ENCODE measurements around the gene PLXNA2. TPM values are rescaled to one million over a fixed set of nuclear protein-coding genes. Genes with fewer than 3 reads are reported as not detected.

Gene PLXNA2
- total and polyA plus RNA-seq, 2 of the 13 experiments (the other 11 are each of a cell fraction or from before 2014, with no cell fraction given), result 1.1 to 2.1 TPM

- no peak for TF ChIP-seq ZIK1 (CRISPR knock-in tag; IDR thresholded peaks at IDR 0.05; ENCODE audit: borderline replicate concordance, low read depth)
- no peak for TF ChIP-seq NFIB (CRISPR knock-in tag; IDR thresholded peaks at IDR 0.05; ENCODE audit: borderline replicate concordance)
- no peak for TF ChIP-seq ZNF710 (CRISPR knock-in tag; IDR thresholded peaks at IDR 0.05; ENCODE audit: borderline replicate concordance)
- no peak for TF ChIP-seq ZNF644 (CRISPR knock-in tag; IDR thresholded peaks at IDR 0.05; ENCODE audit: low read depth)
- no peak for TF ChIP-seq THRA (CRISPR knock-in tag; IDR thresholded peaks at IDR 0.05; ENCODE audit: borderline replicate concordance)
- no peak for TF ChIP-seq TEF (CRISPR knock-in tag; IDR thresholded peaks at IDR 0.05)
Observed at GRCh38 chr1:208039536-208040332, 204.4 kb downstream of the PLXNA2 start (continued).

- Histone ChIP-seq H3K36me3 (replicated peaks in 1 of 2; ENCODE audit: control insufficient read depth in 1 of 2, insufficient read depth in 2 of 2, low read length in 2 of 2) (no peaks in the 10 kb centered on the region), H3K79me2 (ENCODE audit: insufficient read depth, low read length) (no peaks in the 10 kb centered on the region), H3K4me1 (ENCODE audit: insufficient read depth, low read length) (no peaks in the 10 kb centered on the region), H3K4me3 (replicated peaks in 1 of 3; ENCODE audit: insufficient read depth in 1 of 3, low read depth in 2 of 3, low read length in 3 of 3) (no peak overlapping the region), H3K27ac (ENCODE audit: extremely low read length, insufficient read depth, low read length) (no peak overlapping the region), H3K9ac (ENCODE audit: insufficient read depth, low read depth, low read length) (no peak overlapping the region), H3K27me3 (ENCODE audit: control insufficient read depth in 1 of 2, insufficient read depth in 2 of 2, low read length in 2 of 2) (no peaks in the 10 kb centered on the region), H3K4me2 (ENCODE audit: low read depth, low read length) (no peak overlapping the region), H2AFZ (ENCODE audit: low read length) (no peak overlapping the region), H3K9me3 (ENCODE audit: low read length) (no peaks in the 10 kb centered on the region), H4K20me1 (ENCODE audit: insufficient read depth, low read length) (no peaks in the 10 kb centered on the region)
- TF ChIP-seq KMT2B (CRISPR knock-in tag; IDR thresholded peaks at IDR 0.05) (no peak), SIX1 (CRISPR knock-in tag; IDR thresholded peaks at IDR 0.05; ENCODE audit: borderline replicate concordance) (no peak), ZNF619 (CRISPR knock-in tag; IDR thresholded peaks at IDR 0.05) (no peak), SALL2 (CRISPR knock-in tag; IDR thresholded peaks at IDR 0.05) (no peak), RORA (CRISPR knock-in tag; IDR thresholded peaks at IDR 0.05) (no peak), FOXJ3 (CRISPR knock-in tag; IDR thresholded peaks at IDR 0.05; ENCODE audit: borderline replicate concordance) (no peak), ZNF570 (CRISPR knock-in tag; IDR thresholded peaks at IDR 0.05; ENCODE audit: borderline replicate concordance) (no peak), ZFP36L2 (CRISPR knock-in tag; IDR thresholded peaks at IDR 0.05) (no peak)
- TF ChIP-seq, protein P1, sequence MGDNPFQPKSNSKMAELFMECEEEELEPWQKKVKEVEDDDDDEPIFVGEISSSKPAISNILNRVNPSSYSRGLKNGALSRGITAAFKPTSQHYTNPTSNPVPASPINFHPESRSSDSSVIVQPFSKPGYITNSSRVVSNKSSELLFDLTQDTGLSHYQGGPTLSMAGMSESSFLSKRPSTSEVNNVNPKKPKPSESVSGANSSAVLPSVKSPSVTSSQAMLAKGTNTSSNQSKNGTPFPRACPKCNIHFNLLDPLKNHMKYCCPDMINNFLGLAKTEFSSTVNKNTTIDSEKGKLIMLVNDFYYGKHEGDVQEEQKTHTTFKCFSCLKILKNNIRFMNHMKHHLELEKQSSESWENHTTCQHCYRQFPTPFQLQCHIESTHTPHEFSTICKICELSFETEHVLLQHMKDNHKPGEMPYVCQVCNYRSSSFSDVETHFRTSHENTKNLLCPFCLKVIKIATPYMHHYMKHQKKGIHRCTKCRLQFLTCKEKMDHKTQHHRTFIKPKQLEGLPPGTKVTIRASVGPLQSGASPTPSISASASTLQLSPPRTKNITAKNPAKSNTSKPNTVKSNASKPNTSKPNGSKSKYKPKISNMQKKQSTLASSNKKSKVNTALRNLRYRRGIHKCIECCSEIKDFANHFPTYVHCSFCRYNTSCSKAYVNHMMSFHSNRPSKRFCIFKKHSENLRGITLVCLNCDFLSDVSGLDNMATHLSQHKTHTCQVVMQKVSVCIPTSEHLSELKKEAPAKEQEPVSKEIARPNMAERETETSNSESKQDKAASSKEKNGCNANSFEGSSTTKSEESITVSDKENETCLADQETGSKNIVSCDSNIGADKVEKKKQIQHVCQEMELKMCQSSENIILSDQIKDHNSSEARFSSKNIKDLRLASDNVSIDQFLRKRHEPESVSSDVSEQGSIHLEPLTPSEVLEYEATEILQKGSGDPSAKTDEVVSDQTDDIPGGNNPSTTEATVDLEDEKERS (CRISPR knock-in tag; IDR thresholded peaks at IDR 0.05), result no peak
- in situ Hi-C loops (cut with HindIII; ENCODE audit: extremely low pct_ligation_motif_present, low pct_unique_long_range_greater_than_20kb), result loop anchor here (5.0 kb wide), 1 partner anchor 49 kb away; no protein-coding TSS in a partner anchor
- DNase-seq (ENCODE audit: low spot score) (no peak), FAIRE-seq (no peak), ATAC-seq (no peak)
- POLR2A ChIA-PET, result no interaction called here
- WGBS (ENCODE audit: low lambda C conversion rate), result 92% methylated on average over 11 of the region's 14 CpGs
- CTCF ChIA-PET (ENCODE audit: low intra/inter-chr PET ratio, low total read pairs), result no interaction called here
- intact Hi-C loops (cut with micrococcal nuclease; ENCODE audit: unreplicated experiment), result no loop called here
- no TSS peak for BruUV-seq (replicated peaks)
Observed at GRCh38 chr1:208038303-208038702, 205.9 kb downstream of the PLXNA2 start.

All from HepG2 (cell line).